Thoracic aorta (tissue), 2 donors: Measurements from ENCODE around the gene KCTD10. TPM values are rescaled to one million over a fixed set of nuclear protein-coding genes. Genes with fewer than 3 reads are reported as not detected.

ENCODE experiments used
- ATAC-seq: fragments of 150-250 bp; one replicate; pipeline ENCODE4 v1.8.0; 2017; ENCODE audit warnings: low read depth; ENCODE audit not compliant: insufficient number of reproducible peaks, low FRiP score
- DNase-seq: peaks from one replicate; pipeline ENCODE4 v3.0.0-alpha.2; 2020; ENCODE audit warnings: low spot score
- H3K27ac ChIP-seq, 2 donors: fragments of 200-600 bp; sonication (generic); 1 replicate in 1 of 2; 2 replicates in 1 of 2; pipeline ENCODE4 v1.5.1; 2016; ENCODE audit warnings: mild to moderate bottlenecking in 2 of 2, moderate library complexity in 2 of 2
- H3K27me3 ChIP-seq: fragments of 200-600 bp; sonication (generic); replicated peaks from 2 replicates; pipeline ENCODE4 v1.6.0; 2016; ENCODE audit warnings: mild to moderate bottlenecking; ENCODE audit not compliant: insufficient read depth
- H3K36me3 ChIP-seq: fragments of 200-600 bp; sonication (generic); one replicate; pipeline ENCODE4 v1.5.1; 2016
- H3K4me1 ChIP-seq, 2 donors: fragments of 200-600 bp; sonication (generic); 1 replicate in 1 of 2; 2 replicates in 1 of 2; pipeline versions ENCODE4 v1.5.1 to v1.6.0; 2016; ENCODE audit warnings: low read depth in 2 of 2, mild to moderate bottlenecking in 1 of 2; ENCODE audit not compliant: control insufficient read depth in 1 of 2
- H3K4me3 ChIP-seq: fragments of 200-600 bp; sonication (generic); 2 replicates; pipeline ENCODE4 v1.5.1; 2016; ENCODE audit warnings: mild to moderate bottlenecking
- H3K9me3 ChIP-seq: fragments of 200-600 bp; sonication (generic); 2 replicates; pipeline ENCODE4 v1.5.1; 2016
- CTCF ChIP-seq: fragments of 200-600 bp; sonication (generic); IDR thresholded peaks from one replicate; pipeline ENCODE4 v1.5.1; 2019; ENCODE audit warnings: antibody characterized with exemption
- total RNA-seq, 2 donors: library from RNA; depleted of rRNA; stranded (reverse); fragments of >200 nt; gene quantifications; one replicate each; pipeline versions ENCODE4 v1.1.0 to v1.2.3, GENCODE V29; 2016

Gene KCTD10
- total RNA-seq, 2 donors from 2014 or later, result 109 to 271 TPM

DNA sequence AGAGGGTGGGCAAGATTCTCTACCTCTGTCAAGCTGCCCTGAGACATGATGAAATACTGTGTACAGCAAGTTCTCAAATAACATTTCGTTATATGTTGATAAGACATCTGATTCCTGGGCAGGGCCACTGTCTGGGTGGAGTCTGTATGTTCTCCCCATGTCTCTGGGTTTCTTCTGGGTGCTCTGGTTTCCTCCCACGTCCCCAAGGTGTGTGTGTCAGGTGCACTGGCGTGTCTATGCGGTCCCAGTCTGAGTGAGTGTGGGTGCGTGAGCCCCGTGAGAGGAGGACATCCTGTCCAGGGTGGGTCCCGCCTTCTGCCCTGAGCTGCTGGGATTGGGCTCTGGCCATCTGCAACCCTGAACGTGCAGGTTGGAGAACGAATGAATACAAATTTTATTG, 29.6 kb downstream of the KCTD10 start:
- Histone ChIP-seq H3K27ac (no peak overlapping the region), H3K27me3 (no peaks in the 10 kb centered on the region), H3K4me3 (no peak overlapping the region), H3K36me3 (peaks cover 18% of the 10 kb centered on the region), H3K4me1 (peaks cover 0 to 31% of the 10 kb centered on the region in 2 donors), H3K9me3 (no peaks in the 10 kb centered on the region)
- ATAC-seq (no peak), DNase-seq (no peak)
- no peak for TF ChIP-seq CTCF

GRCh38 chr12:109446869-109447268, 30.2 kb downstream of the KCTD10 start:
- peaks cover 17% of the 10 kb centered on the region for H3K36me3 ChIP-seq
- no peaks in the 10 kb centered on the region for H3K27me3 ChIP-seq
- H3K9me3 ChIP-seq, result no peaks in the 10 kb centered on the region
- peaks cover 0 to 25% of the 10 kb centered on the region in 2 donors for H3K4me1 ChIP-seq
- no peak for ATAC-seq
- no peak overlapping the region for H3K4me3 ChIP-seq
- DNase-seq, result no peak
- H3K27ac ChIP-seq, result no peak overlapping the region
- no peak for TF ChIP-seq CTCF

DNA sequence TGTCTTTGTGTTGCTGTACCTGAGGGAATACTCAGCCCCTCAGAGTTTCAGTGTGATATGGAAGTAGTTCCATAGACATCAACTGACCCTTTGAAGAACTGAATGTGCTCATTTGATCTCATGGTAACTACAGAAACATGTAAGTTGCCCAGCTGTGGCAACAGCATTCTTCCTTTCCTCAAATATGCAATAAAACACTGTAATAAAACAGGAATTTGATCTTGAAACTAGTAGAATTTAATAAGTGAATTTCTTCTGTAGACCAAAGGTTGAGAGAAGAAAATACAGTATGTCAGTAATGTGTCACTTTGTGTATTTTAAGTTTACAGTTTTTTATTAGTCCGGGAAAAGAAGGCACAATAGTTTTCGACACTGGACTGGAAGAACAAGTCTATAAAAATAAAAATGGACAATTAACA, 31.9 kb downstream of the KCTD10 start:
- Histone ChIP-seq H3K4me3 (no peak overlapping the region), H3K4me1 (peaks cover 0 to 8% of the 10 kb centered on the region in 2 donors), H3K27me3 (no peaks in the 10 kb centered on the region), H3K9me3 (no peaks in the 10 kb centered on the region), H3K36me3 (peaks cover 4% of the 10 kb centered on the region), H3K27ac (no peak overlapping the region)
- DNase-seq (no peak), ATAC-seq (no peak)
- no peak for TF ChIP-seq CTCF

- Histone ChIP-seq H3K9me3 (no peaks in the 10 kb centered on the region), H3K4me1 (peaks cover 0 to 6% of the 10 kb centered on the region in 2 donors), H3K4me3 (no peak overlapping the region), H3K36me3 (peaks cover 4% of the 10 kb centered on the region), H3K27me3 (no peaks in the 10 kb centered on the region), H3K27ac (peak overlapping the region in 1 of 2 donors; percentile 20)
- ATAC-seq (no peak), DNase-seq (no peak)
- no peak for TF ChIP-seq CTCF
Measured at GRCh38 chr12:109444259-109444658, 32.8 kb downstream of the KCTD10 start.

GRCh38 chr12:109443794-109444193, 33.3 kb downstream of the KCTD10 start:
- peaks cover 4% of the 10 kb centered on the region for H3K36me3 ChIP-seq
- TF ChIP-seq CTCF, result no peak
- no peak overlapping the region for H3K4me3 ChIP-seq
- peaks cover 0 to 6% of the 10 kb centered on the region in 2 donors for H3K4me1 ChIP-seq
- no peaks in the 10 kb centered on the region for H3K9me3 ChIP-seq
- H3K27ac ChIP-seq, result peak overlapping the region in 1 of 2 donors; percentile 20
- ATAC-seq (no peak), DNase-seq (no peak)
- no peaks in the 10 kb centered on the region for H3K27me3 ChIP-seq
